HepG2 (cell line): Measurements from ENCODE around the gene CMTR2. TPM values are rescaled to one million over a fixed set of nuclear protein-coding genes. Genes with fewer than 3 reads are reported as not detected.

Experiments
- HNF1B ChIP-seq: sonication (generic); formaldehyde crosslinking; IDR thresholded peaks from 2 replicates; pipeline ENCODE4 v1.5.1; 2020; ENCODE audit warnings: mild to moderate bottlenecking, moderate library complexity, missing genetic modification reagents
- LCORL ChIP-seq, 2 experiments: fragments of 450-650 bp in 1 of 2; sonication (generic) in 1 of 2; formaldehyde crosslinking in 1 of 2; IDR thresholded peaks; 2 replicates each; pipeline versions ENCODE4 v1.5.0 to v1.6.1; 2017 to 2020; ENCODE audit warnings: antibody characterized with exemption in 1 of 2, missing genetic modification reagents in 1 of 2
- NONO ChIP-seq, 2 experiments: fragments of 450-650 bp in 1 of 2; sonication (generic) in 1 of 2; formaldehyde crosslinking in 1 of 2; IDR thresholded peaks in 1 of 2; conservative IDR thresholded peaks in 1 of 2; 2 replicates each; pipeline versions ENCODE4 v1.6.1 to v1.8.0; 2017 to 2022; ENCODE audit warnings: mild to moderate bottlenecking in 1 of 2, missing genetic modification reagents in 1 of 2, moderate library complexity in 1 of 2
- SP1 ChIP-seq, 2 experiments: fragments of 450-650 bp in 1 of 2; sonication (generic) in 1 of 2; formaldehyde crosslinking in 1 of 2; IDR thresholded peaks; 2 replicates each; pipeline versions ENCODE4 v1.4.0 to v1.6.1; 2016 to 2020; ENCODE audit warnings: missing genetic modification reagents in 1 of 2
- SRSF4 ChIP-seq: fragments of 200-400 bp; formaldehyde crosslinking; IDR thresholded peaks from one replicate; pipeline ENCODE4 v1.6.1; 2018; ENCODE audit warnings: mild to moderate bottlenecking, low read depth, low read length, moderate library complexity; ENCODE audit not compliant: poor library complexity, severe bottlenecking
- ZMAT3 ChIP-seq: sonication (generic); formaldehyde crosslinking; conservative IDR thresholded peaks from 2 replicates; pipeline ENCODE4 v1.7.0; 2021; ENCODE audit warnings: missing genetic modification reagents
- ZNF251 ChIP-seq: sonication (generic); formaldehyde crosslinking; IDR thresholded peaks from 2 replicates; pipeline ENCODE4 v1.9.0; 2021; ENCODE audit warnings: mild to moderate bottlenecking, missing genetic modification reagents
- ZNF44 ChIP-seq: sonication (generic); formaldehyde crosslinking; IDR thresholded peaks from 2 replicates; pipeline ENCODE4 v1.5.1; 2020; ENCODE audit warnings: mild to moderate bottlenecking, missing genetic modification reagents
- ZNF484 ChIP-seq: sonication (generic); formaldehyde crosslinking; IDR thresholded peaks from 2 replicates; pipeline ENCODE4 v1.5.1; 2020; ENCODE audit warnings: mild to moderate bottlenecking, low read depth, missing genetic modification reagents, borderline replicate concordance
- ZNF7 ChIP-seq: IDR thresholded peaks from 2 replicates; pipeline ENCODE4 v1.6.1; 2016; ENCODE audit warnings: missing biosample characterization, missing genetic modification reagents
- polyA plus RNA-seq, 8 experiments: library from polyadenylated mRNA; depleted of rRNA in 3 of 8; stranded (reverse) in 7 of 8; unstranded in 1 of 8; fragments of >200 nt; fragmentation: Illumina TruSeq in 4 of 8; extraction: Trizol in 4 of 8; gene quantifications; 2 replicates each; pipeline versions ENCODE4 v1.2.1 to v1.2.3, GENCODE V29; 2011 to 2016; ENCODE audit warnings: low read depth in 4 of 8, missing spikeins in 1 of 8, mixed read lengths in 1 of 8; ENCODE audit not compliant: insufficient read depth in 1 of 8
- total RNA-seq, 5 experiments: library from RNA; depleted of rRNA; stranded (reverse); fragments of >200 nt; fragmentation: Illumina TruSeq; extraction: Trizol; gene quantifications; 2 replicates each; pipeline ENCODE4 v1.2.3, GENCODE V29; 2016; ENCODE audit warnings: low read depth in 1 of 5
- TF ChIP-seq, protein P1 (sequence below): sonication (generic); formaldehyde crosslinking; IDR thresholded peaks from 2 replicates; pipeline ENCODE4 v1.5.1; 2020; ENCODE audit warnings: mild to moderate bottlenecking, missing genetic modification reagents, borderline replicate concordance
- TF ChIP-seq, protein P2 (sequence below): sonication (generic); formaldehyde crosslinking; IDR thresholded peaks from 2 replicates; pipeline ENCODE4 v1.8.0; 2022; ENCODE audit warnings: low read depth, missing genetic modification reagents
- TF ChIP-seq, protein P3 (sequence below): sonication (generic); formaldehyde crosslinking; IDR thresholded peaks from 2 replicates; pipeline ENCODE4 v1.9.0; 2021; ENCODE audit warnings: missing genetic modification reagents, mild to moderate bottlenecking, borderline replicate concordance
- TF ChIP-seq, protein P4 (sequence below): sonication (generic); formaldehyde crosslinking; IDR thresholded peaks from 2 replicates; pipeline ENCODE4 v1.4.0; 2020; ENCODE audit warnings: low read depth, mild to moderate bottlenecking, missing genetic modification reagents

Gene CMTR2
- total and polyA plus RNA-seq, 2 of the 13 experiments (the other 11 are each of a cell fraction or from before 2014, with no cell fraction given) = 15.0 to 19.9 TPM

- TF ChIP-seq, protein P1, sequence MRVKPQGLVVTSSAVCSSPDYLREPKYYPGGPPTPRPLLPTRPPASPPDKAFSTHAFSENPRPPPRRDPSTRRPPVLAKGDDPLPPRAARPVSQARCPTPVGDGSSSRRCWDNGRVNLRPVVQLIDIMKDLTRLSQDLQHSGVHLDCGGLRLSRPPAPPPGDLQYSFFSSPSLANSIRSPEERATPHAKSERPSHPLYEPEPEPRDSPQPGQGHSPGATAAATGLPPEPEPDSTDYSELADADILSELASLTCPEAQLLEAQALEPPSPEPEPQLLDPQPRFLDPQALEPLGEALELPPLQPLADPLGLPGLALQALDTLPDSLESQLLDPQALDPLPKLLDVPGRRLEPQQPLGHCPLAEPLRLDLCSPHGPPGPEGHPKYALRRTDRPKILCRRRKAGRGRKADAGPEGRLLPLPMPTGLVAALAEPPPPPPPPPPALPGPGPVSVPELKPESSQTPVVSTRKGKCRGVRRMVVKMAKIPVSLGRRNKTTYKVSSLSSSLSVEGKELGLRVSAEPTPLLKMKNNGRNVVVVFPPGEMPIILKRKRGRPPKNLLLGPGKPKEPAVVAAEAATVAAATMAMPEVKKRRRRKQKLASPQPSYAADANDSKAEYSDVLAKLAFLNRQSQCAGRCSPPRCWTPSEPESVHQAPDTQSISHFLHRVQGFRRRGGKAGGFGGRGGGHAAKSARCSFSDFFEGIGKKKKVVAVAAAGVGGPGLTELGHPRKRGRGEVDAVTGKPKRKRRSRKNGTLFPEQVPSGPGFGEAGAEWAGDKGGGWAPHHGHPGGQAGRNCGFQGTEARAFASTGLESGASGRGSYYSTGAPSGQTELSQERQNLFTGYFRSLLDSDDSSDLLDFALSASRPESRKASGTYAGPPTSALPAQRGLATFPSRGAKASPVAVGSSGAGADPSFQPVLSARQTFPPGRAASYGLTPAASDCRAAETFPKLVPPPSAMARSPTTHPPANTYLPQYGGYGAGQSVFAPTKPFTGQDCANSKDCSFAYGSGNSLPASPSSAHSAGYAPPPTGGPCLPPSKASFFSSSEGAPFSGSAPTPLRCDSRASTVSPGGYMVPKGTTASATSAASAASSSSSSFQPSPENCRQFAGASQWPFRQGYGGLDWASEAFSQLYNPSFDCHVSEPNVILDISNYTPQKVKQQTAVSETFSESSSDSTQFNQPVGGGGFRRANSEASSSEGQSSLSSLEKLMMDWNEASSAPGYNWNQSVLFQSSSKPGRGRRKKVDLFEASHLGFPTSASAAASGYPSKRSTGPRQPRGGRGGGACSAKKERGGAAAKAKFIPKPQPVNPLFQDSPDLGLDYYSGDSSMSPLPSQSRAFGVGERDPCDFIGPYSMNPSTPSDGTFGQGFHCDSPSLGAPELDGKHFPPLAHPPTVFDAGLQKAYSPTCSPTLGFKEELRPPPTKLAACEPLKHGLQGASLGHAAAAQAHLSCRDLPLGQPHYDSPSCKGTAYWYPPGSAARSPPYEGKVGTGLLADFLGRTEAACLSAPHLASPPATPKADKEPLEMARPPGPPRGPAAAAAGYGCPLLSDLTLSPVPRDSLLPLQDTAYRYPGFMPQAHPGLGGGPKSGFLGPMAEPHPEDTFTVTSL (CRISPR knock-in tag) = peak; percentile 75
- TF ChIP-seq SRSF4 (no peak), ZMAT3 (CRISPR knock-in tag) (no peak), ZNF251 (CRISPR knock-in tag) (no peak), NONO (IDR thresholded peaks at IDR 0.05) (no peak), NONO (CRISPR knock-in tag; conservative IDR thresholded peaks at IDR 0.05) (peak; percentile 46; the same call in 1 of the 2 replicates), ZNF7 (CRISPR knock-in tag) (no peak), LCORL (IDR thresholded peaks at IDR 0.05) (no peak), LCORL (CRISPR knock-in tag; IDR thresholded peaks at IDR 0.05) (peak; percentile 54), SP1 (IDR thresholded peaks at IDR 0.05) (no peak), SP1 (CRISPR knock-in tag; IDR thresholded peaks at IDR 0.05) (no peak), ZNF484 (no peak), HNF1B (CRISPR knock-in tag) (no peak), ZNF44 (CRISPR knock-in tag) (no peak)
- TF ChIP-seq, protein P2, sequence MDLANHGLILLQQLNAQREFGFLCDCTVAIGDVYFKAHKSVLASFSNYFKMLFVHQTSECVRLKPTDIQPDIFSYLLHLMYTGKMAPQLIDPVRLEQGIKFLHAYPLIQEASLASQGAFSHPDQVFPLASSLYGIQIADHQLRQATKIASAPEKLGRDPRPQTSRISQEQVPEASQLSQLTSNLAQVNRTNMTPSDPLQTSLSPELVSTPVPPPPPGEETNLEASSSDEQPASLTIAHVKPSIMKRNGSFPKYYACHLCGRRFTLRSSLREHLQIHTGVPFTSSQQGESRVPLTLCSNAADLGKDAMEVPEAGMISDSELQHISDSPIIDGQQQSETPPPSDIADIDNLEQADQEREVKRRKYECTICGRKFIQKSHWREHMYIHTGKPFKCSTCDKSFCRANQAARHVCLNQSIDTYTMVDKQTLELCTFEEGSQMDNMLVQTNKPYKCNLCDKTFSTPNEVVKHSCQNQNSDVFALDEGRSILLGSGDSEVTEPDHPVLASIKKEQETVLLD = 0 out of 2 replicates have a peak, but pooled peaks have one; percentile 27
- TF ChIP-seq, protein P3, sequence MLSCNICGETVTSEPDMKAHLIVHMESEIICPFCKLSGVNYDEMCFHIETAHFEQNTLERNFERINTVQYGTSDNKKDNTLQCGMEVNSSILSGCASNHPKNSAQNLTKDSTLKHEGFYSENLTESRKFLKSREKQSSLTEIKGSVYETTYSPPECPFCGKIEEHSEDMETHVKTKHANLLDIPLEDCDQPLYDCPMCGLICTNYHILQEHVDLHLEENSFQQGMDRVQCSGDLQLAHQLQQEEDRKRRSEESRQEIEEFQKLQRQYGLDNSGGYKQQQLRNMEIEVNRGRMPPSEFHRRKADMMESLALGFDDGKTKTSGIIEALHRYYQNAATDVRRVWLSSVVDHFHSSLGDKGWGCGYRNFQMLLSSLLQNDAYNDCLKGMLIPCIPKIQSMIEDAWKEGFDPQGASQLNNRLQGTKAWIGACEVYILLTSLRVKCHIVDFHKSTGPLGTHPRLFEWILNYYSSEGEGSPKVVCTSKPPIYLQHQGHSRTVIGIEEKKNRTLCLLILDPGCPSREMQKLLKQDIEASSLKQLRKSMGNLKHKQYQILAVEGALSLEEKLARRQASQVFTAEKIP (CRISPR knock-in tag) = no peak
- TF ChIP-seq, protein P4, sequence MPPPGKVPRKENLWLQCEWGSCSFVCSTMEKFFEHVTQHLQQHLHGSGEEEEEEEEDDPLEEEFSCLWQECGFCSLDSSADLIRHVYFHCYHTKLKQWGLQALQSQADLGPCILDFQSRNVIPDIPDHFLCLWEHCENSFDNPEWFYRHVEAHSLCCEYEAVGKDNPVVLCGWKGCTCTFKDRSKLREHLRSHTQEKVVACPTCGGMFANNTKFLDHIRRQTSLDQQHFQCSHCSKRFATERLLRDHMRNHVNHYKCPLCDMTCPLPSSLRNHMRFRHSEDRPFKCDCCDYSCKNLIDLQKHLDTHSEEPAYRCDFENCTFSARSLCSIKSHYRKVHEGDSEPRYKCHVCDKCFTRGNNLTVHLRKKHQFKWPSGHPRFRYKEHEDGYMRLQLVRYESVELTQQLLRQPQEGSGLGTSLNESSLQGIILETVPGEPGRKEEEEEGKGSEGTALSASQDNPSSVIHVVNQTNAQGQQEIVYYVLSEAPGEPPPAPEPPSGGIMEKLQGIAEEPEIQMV (CRISPR knock-in tag) = no peak
These were observed 7.6 kb upstream of the CMTR2 start (continued) for GRCh38 chr16:71296584-71297340.
